NCI-H2107 treated with DMSO at 0.1 percent for 48 hours (cell line): ENCODE results near the gene OGG1.
A peak's percentile ranks its signal among the peaks of the same experiment; 100 is the strongest.

Experiments
- DNase-seq: peaks from one replicate; lab custom pipeline; 2025; ENCODE audit not compliant: unreplicated experiment; lab: John Stamatoyannopoulos, UW

The OGG1 gene

DNA sequence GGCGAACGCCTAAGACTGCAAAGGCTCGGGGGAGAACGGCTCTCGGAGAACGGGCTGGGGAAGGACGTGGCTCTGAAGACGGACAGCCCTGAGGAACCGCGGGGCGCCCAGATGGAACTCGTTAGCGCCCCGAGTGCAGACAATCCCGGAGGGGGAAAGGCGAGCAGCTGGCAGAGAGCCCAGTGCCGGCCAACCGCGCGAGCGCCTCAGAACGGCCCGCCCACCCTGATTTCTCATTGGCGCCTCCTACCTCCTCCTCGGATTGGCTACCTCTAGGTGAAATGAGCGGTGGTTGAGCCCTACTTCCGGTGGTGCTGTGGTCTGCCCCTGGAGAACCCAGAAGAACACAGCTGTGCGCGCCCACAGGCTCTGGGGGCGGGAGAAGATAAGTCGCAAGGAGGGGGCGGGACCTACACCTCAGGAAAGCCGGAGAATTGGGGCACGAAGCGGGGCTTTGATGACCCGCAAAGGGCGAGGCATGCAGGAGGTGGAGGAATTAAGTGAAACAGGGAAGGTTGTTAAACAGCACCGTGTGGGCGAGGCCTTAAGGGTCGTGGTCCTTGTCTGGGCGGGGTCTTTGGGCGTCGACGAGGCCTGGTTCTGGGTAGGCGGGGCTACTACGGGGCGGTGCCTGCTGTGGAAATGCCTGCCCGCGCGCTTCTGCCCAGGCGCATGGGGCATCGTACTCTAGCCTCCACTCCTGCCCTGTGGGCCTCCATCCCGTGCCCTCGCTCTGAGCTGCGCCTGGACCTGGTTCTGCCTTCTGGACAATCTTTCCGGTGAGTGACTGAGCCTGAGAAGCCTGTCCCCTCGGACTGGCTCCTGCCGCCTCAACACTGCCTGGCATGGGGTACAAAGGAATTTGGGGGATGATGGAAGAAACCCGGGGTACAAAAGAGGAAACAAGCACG is at the start of gene OGG1:
Gene OGG1, plus strand, starts transcription at position 308 of the 911 bp plus-strand sequence. Its CDS starts 335 bp downstream, at position 643.
- peak; percentile 86 for DNase-seq

DNA sequence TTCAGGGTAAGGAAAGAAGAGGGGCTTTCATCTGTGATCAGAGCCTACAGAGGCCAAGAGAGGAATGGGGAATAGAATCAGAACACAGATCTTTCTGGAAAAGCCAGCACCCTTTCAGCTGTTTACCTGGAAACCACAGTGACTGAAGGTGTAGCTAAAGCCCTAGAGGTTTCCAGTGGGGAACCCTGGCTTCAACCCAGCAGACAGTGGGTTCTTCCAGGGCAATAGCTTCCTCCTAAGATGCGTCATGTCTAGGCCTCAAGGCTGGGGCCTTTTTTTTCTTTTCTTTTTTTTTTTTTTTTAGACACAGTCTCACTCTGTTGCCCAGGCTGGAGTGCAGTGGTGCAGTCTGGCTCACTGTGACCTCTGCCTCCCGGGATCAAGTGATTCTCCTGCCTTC is 49.2 kb upstream of the OGG1 start:
- no peak for DNase-seq

DNA sequence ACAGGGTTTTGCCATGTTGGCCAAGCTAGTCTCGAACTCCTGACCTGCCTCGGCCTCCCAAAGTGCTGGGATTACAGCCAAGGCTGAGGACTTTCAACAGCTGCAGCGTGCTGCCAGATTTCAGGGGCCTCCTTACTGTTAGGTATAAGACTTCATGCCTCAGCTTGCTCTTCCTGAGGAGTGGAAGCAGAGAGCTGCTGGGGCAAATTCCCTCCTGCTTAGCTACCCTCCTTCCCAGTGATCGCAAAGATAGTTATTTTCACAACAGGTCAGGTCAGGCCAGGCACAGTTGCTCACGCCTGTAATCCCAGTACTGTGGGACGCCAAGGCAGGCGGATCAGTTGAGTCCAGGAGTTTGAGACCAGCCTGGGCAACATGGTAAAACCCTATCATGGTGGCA is 48.7 kb upstream of the OGG1 start:
- DNase-seq: no peak

DNA sequence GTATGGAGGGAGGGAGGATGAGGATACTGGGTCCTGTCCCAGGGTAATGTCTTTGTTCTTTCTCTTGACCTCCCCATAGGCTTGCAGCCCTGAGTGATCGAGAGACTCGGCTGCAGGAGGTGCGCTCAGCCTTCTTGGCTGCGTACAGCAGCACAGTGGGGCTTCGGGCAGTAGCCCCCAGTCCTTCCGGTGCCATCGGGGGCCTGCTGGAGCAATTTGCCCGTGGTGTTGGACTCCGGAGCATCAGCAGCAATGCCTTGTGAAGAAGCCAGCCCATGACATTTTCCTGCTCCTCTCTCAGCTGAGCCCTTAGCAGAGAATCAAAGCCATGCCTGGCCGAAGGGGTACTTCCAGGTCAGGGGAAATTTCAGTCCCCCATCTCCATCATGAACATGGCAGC is 48.0 kb upstream of the OGG1 start:
- DNase-seq: no peak

DNA sequence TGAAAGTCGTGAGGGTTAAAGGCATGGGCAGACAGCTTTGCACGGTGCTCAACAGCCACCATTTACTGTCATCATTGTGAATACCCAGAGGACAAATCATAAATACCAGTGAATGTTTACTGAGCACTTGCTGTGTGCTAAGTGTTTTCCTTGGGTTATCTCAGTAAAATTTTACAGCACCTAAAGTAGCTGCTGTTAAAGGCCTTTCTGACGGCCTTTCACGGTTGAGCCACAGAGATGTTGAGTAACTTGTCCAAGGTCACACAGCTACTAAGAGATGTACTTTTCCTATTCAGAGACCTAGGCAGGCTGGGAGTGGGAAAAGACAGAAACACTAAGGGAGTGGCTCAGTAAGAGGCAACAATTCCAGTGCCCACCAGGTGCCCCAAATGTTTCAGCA is 46.5 kb upstream of the OGG1 start:
- DNase-seq: no peak

DNA sequence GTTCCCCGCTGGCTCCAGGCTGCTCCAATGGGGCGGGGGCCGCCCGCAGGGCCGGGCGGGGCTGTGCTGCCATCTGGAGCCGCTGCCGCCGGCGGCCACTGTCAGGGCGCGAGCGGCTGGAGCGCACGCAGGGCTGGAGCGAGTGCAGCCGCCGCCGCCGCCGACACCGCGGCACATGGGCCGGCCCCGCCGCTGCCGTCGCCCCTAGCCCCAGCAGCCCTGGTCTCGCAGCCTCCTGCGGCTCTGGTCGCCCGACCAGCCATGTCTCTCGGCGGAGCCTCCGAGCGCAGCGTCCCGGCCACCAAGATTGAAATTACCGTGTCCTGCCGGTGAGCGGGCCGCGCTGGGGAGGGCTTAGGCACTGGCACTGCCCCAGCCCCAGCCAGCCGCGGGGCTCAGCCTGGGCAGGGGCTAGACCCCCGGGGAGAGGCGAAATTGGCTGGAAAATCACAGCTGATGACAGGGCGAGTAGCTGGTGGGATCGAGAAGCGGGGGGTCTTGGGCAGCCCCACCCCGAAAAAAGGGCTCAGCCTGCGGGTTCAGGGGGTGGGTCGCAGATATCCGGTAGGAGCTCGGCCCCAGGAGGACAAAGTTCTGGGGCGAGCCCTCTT is 45.9 kb upstream of the OGG1 start, which contains the start of gene CPNE9:
Gene CPNE9, plus strand, starts transcription at position 98 of the 611 bp plus-strand sequence. Its CDS starts 164 bp downstream, at position 262.
- DNase-seq: no peak

DNA sequence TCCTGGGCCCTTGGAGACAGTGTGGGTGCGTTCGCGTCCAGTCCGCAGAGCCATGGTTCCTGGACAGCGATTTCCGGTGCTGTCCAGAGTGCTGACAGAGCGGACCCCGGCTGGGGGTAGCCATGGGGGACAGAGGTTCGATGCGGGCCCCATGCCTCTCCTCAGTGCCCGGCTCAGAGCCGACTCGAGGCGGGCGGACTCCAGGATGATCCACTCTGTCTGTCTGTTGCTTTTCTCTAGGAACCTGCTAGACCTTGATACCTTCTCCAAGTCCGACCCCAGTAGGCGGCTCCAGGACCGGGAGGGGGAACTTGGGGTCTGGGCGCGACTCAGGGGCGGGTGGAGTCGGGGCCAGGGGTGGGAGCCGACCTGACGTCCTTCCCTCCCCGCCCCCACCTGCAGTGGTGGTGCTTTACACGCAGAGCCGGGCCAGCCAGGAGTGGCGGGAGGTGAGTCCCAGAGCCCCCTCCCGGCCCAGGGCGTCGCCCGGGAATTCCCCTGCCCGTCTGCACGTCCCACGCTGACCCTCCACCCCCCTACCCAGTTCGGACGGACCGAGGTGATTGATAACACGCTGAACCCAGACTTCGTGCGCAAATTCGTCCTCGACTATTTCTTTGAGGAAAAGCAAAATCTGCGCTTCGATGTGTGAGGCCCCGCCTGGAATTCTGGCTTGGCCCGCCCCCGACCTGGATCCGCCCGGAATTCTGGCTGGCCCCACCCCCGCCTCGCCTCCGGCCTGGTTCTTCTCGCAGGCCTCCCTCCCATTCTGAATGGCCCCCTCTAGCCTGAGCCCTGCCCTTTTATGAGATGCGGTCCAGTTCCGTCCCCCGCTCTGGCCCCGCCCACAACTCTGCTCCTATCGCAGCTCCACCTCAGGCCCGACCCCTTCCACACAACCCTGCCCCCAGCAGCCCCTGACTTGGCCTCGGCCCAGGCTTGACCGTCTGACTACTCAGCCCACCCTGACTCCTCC is 45.1 kb upstream of the OGG1 start:
- DNase-seq: no peak

DNA sequence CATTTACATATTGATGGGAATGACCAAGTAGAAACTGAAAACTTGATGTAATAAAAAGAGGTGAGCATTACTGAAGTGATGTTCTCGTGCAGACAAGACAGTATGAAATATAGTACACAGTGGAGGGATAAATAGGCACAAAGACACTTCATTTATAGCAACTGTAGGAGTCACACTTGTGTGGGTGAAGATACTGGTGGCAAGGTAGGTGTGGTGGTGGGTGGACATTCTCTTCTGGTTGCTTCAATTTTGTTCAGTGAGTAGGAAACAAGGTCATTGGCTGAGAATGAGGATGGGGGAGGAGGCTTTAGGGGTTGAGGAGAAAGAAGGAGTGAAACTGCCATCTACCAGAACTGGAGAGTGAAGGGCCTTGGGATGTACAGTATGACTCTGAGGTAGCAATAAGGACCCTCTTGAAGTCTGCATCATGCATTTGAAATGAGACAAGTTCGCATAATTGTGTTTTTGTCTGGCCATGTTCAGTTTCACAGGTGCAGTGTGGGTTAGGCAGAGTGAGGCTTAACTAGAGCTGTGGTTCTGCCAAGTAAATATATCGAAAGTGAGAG is 39.5 kb upstream of the OGG1 start:
- DNase-seq: no peak

DNA sequence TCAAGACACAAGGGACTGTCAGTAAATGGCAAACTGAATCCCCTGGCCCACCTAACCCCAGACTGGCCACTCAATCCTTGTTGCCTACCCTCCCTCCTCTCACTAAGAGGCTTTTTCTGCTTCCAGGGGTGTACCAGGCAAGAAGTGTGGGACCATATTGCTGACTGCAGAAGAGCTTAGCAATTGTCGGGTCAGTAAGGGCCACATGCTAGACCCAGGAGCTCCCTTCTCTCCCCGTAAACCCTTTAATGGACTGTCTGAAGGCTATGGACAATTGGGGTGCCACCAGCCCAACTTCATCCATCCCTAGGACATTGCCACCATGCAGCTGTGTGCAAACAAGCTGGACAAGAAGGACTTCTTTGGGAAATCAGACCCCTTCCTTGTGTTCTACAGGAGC is 37.3 kb upstream of the OGG1 start:
- no peak for DNase-seq

DNA sequence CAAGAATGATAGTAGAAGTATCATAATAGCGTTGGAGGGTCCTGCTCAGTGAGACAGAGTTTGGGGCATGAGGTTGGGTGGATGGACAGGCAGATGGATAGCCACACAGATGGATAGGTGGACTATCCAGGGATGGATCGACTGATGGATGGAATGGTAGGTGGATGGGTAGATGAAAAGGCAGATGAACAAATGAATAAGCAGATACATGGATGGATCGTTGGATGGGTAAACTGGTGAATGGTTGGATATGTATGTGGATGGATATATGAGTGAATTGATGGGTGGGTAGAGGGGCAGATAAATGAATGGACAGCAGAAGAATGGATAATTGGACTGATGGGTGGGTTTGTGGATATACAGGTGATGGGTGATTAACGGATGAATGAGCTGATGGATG is 36.6 kb upstream of the OGG1 start:
- DNase-seq: no peak

DNA sequence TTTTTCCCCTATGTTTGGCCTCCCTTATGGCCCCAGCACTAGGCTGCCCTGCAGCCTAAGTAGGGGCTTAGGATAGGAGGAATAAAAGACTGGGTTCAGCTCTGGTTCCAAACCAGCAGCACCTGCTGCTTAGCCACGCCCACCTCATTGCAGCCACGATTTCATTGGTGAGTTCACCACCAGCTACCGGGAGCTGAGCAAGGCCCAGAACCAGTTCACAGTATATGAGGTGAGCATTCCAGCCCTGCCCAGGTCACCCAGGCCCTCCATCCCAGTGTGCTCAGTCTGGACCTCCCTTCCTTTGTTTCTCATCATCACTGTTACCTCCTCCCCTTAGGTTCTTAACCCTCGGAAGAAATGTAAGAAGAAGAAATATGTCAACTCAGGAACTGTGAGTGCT is 34.6 kb upstream of the OGG1 start:
- no peak for DNase-seq

DNA sequence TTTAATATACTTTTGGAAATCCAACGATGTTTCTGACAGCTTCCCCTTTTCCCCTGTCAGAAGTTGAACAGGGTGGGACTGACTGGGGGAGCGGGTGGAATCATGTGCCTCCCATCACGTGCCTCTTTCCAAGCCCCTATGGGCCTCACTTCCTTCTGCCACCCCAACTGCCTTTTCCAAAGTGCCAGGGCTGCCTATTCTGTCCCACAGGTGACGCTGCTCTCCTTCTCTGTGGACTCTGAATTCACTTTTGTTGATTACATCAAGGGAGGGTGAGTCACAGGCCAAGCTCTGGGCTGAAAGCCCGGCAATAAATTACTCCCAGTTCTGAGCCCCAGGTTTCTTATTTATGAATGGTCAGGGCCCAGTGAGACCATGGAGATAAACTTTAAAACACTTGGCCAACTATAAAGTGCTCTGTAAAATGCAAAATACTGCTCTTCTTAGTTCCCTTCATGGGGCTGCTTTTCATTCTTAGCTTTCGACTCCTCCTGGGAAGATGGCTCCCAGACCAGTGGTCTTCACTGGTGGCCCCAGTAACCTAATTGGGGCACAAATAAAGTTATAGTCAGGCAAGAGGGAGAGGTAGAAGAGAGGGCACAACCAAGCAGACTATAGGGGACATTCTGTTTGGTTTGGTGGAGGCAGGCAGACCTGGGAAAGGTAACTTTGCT is 33.9 kb upstream of the OGG1 start:
- DNase-seq: no peak

DNA sequence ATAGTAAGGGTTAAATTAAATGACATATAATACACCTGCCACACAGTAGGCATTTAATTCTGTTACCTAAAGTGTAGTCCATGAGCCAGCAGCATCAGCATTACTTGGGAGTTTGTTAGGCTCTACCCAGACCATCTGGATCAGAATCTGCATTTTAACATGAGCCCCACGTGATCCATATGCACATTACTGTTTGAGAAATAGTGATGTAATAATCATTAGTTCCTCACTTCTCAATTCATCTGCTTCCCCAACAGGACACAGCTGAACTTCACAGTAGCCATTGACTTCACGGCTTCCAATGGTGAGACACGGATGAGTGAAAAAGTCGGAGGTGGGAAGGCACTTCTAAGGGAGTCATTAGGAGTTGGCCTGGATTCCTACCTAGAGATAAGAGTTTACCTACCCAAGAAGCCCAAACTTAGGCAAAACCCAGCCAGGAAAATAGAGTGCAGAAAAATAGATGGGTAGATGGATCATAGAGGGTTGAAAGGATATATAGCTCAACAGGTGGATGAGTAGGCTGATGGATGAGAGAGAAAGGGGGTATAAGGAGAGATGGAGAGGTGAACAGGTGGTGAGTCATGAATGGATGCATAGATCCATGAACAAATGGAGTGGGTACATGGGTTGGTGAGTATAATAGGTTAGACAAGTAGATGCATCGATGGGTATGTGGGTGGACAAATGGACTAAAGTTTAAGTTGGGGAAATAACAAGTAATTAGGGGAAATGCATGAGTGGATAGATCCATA is 32.8 kb upstream of the OGG1 start:
- DNase-seq: no peak

DNA sequence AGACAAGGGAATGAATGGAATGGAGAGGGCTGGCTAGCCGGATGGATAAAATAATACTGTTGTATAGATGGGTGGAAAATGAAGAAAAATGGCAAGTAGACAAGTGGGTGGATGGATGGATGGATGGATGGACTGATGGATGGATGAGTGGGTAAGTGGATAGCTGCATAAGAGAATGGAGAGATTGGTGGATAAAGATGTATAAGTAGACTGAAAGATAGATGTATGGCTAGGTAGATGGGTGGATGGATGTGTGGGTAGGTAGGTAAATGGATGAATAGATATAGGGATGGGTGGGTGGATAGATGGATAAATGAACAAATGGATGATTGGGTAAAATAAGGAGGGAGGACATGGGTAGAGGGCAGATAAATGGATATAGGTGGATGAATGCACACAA is 32.2 kb upstream of the OGG1 start:
- no peak for DNase-seq

DNA sequence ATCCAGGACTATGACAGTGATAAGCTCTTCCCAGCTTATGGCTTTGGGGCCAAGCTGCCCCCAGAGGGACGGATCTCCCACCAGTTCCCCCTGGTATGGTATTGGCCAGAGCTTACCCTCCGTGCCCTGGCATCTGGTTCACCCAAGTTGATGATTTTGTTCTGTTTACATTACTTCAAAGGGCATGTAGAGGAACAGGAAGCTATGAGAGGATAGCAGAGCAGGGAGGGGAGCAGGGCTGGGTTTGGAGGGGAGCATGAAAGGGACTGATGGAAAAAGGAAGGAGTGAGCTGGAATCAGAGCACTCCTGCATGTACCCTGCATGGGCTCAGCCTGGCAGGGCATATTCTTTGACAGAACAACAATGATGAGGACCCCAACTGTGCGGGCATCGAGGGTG is 31.6 kb upstream of the OGG1 start:
- no peak for DNase-seq

DNA sequence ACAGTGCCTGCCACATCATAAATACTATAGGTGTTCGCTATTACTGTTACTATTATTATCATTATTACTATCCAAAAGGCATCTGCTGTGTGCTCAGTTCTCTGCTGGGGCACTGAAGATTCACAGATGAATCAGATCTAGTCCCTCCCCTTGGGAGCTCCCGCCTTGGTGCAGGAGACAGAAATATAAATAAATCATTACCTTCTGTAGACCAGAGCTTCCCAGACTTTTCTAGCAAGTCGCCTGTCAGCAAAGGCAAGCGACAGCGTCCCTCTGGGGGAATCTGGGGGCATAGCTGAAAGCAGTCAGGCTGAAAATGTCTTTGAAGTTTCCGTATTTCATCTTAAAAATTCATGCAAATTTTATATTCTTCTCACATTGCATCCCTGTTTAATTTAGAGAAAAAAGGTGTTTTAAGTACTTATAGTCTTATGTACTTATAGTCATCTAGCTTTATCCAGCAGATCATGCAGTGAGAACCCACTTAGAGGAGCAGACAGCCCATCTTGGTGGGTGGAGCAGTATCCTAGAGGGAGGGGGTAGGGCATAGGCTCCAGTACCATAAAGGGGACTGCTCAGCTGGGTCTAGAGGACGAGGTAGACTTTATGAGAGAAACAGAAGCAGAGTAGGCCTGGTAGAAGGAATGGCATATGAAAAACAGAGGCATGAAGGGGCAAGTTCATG is 28.6 kb upstream of the OGG1 start:
- no peak for DNase-seq

DNA sequence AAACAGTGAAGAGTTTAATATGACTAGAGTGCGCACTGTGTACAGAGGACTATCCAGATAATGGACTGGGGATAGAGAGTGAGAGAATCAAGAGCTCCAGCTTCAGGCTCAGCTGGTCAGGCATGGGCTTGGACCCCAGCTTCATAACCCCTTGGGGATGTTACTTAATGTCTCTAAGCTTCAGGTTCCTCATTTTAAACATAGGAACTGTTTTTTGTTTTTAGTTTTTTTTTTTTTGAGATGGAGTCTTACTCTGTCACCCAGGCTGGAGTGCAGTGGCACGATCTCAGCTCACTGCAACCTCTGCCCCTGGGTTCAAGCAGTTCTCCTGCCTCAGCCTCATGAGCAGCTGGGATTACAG is 28.1 kb upstream of the OGG1 start:
- DNase-seq: no peak

DNA sequence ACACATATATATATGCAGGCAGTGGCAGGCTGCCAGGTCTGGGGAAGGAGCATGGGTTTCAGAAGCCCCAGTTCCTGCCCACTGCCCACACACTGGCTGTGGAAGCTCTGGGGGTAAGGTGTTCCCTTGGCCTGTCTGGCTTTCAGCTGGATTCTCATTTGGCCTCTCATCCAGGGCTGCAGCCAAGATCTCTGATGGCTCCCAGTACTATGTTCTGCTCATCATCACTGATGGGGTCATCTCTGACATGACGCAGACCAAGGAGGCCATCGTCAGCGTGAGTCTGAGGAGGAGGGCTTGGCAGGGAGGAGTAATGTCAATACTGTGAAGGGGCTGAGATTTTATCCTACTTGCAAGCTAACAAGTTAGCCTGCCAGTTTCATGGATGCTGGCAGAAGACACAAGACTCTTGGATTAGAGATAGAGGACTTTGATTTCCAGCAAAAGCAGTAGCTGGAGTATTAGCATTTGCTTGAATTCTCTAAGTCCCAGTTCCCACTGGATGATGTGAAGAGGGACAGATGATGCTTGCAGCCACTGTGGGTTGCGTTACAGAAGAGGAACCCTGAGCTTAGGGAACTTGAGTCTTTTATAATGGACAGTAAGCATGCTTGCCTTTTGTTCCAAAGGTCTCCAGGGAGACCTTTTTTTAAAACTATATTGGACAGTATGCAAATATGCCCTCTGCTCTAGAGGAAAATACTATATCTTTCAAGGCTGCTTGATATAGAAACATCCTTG is 23.8 kb upstream of the OGG1 start:
- no peak for DNase-seq
